GM12872 (cell line): ENCODE results near the gene APIP.

Source experiments
- TF ChIP-seq, protein P1 (sequence below): IDR thresholded peaks from 3 replicates; pipeline ENCODE4 v1.5.1; 2011; ENCODE audit warnings: low read depth, mild to moderate bottlenecking, low read length, moderate library complexity; ENCODE audit not compliant: insufficient read depth

APIP gene

DNA sequence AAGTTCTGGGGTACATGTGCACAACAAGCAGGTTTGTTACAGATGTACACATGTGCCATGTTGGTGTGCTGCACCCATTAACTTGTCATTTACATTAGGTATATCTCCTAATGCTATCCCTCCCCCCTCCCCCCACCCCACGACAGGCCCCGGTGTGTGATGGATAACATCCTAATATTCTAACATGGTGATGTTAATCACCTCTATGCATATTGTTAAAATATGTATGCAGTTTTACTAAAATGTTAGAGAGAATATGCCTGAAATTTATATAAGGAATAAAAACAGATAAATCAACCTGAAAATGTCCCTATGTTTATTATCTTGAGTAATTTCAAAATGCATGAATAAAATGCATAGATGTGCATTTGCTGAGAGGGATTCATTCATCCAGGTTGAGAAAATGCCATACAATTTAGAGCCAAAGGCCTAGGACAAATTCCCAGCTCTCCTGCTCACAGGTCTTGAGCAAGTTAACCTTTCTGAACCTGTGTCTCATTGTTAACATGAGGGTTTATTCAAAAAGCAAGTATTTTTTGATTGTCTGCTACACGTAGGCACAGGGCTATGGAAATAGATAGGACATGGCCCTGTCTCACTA is 38.7 kb downstream of the APIP start:
- TF ChIP-seq, protein P1, sequence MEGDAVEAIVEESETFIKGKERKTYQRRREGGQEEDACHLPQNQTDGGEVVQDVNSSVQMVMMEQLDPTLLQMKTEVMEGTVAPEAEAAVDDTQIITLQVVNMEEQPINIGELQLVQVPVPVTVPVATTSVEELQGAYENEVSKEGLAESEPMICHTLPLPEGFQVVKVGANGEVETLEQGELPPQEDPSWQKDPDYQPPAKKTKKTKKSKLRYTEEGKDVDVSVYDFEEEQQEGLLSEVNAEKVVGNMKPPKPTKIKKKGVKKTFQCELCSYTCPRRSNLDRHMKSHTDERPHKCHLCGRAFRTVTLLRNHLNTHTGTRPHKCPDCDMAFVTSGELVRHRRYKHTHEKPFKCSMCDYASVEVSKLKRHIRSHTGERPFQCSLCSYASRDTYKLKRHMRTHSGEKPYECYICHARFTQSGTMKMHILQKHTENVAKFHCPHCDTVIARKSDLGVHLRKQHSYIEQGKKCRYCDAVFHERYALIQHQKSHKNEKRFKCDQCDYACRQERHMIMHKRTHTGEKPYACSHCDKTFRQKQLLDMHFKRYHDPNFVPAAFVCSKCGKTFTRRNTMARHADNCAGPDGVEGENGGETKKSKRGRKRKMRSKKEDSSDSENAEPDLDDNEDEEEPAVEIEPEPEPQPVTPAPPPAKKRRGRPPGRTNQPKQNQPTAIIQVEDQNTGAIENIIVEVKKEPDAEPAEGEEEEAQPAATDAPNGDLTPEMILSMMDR, result no peak

DNA sequence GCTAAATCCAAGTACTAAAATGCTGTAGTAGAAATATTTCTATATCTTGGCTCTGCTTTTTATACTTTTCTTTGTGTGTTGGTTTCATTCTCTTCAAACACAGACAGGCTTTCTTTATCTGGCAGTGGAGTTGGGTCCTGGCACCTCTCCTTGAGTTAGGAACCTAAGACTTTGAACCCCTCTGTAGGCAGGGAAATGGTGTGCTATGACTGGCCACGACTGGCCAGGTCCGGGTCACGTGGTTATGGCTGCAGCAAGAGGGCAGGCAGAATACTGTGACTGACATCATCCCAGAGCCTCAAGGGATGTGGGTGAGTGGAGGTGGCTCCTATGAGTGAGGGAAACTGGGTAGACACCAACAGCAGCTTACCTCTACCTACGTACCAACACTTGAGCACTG is 42.0 kb downstream of the APIP start:
- TF ChIP-seq, protein P1, result no peak

DNA sequence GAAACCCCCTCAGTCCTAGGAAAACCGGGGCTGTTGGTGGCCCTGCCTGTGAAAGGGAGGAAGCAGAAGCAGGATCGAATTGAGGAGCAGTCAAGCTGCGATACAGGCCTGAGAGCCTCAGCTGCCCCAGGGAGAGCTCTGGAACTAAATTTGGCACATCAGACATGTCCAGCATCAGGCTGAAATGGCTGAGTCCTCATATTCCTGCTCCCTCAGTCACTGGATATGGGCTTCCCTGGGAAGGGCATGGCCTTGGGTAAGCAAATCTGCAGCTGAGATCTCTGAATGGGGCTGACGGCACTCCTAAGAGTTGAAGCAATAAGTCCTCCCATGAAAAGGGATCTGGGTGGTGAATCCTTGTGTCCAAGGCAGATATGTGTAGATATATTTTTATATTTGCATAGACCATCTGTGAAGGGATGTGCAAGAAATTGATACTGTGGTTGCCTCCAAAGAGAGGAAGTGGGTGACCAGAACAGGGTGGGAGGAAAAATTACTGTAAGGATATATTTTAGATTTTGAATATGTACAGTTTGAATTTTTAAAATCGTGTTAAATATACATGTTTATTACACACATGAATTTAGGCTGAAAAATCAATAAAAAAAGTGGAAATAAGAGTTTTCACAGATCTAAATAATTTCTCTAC is 45.5 kb downstream of the APIP start:
- TF ChIP-seq, protein P1, result no peak

DNA sequence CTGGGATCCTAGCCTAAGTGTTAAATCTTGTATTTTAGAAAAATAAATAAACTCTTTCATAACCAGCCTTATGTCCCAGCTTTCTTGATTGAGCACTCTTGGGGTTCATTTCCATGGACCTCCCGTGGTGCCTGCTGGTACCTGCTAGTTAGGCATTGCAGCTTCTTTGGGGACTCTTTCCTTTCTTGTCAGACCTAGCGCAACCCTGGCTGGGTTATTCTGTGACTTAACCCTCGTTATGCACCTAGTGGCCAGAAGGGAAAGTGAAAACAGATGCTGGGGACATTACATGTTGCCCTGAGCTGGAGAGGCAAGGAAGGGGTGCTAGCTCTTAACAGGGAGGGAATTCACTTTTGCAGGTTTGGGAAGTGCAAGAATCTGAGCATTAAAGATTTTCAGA is 46.8 kb downstream of the APIP start:
- TF ChIP-seq, protein P1, result peak; percentile 46; the same call in 2 of the 3 replicates

DNA sequence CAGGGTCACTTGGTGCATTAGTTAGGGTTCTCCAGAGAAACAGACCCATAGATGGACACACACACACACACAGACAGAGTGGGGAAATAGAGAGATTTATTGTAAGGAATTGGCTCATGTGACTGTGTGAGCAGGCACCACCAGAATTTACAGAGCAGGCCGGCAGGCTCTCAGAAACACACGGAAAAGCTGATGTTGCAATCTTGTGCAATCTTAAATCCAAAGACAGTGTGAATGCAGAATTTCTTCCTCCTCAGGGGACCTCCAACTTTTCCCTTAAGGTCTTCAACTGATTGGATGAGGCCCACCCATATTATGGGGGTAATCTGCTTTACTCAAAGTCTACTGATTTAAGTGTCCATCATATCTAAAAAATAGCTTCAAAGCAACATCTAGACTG is 49.8 kb downstream of the APIP start:
- TF ChIP-seq, protein P1, result no peak

DNA sequence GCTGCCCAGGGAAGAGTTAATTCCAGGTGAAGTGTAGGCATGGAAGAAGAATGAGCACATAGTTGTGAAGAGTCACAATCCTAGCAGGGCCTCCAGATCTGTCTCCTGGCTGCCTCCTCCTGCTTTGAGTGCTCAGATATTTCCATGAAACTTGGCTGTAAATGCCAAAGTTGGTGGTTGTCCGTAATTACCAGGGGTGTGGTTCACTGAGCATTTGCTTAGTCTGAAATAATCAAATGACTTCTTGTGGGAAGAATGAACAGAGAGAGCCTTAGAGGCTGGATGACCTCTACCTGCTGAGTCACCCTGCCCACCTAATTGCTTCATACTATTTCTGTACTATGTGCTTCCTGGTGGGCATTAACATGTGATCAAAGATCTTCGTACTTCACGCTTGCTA is 50.9 kb downstream of the APIP start:
- TF ChIP-seq, protein P1, result no peak

DNA sequence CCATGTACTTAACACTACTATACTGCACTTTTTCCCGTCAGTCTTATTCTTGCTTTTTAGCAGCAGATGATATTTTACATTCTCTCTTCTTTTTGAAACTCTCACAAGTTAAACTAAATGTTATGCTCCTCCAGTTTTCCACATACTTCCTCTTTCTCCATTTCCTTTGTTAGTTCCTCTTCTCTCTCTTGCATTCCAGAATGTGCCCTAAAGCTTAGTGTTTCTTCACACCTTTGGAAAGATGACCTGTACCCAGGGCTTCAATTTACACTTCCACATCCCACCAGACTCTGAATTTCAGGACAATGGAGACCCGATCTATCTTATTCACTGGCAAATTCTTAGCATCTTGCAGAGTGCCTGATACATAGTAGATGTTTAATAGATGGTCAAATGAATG is 51.8 kb downstream of the APIP start:
- TF ChIP-seq, protein P1, result no peak
